GM21515 (cell line): ENCODE data around the gene CCDC38.
"Not testable (repeated sequence)": the region's sequence is repeated elsewhere in the genome, so short reads cannot be mapped to it uniquely, and the experiment has no call there.

Source experiments
- ATAC-seq: cut with Tn5 transposase; IDR thresholded peaks from one replicate; pipeline ENCODE4 v1.9.1; 2021; ENCODE audit not compliant: unreplicated experiment

CCDC38 gene

DNA sequence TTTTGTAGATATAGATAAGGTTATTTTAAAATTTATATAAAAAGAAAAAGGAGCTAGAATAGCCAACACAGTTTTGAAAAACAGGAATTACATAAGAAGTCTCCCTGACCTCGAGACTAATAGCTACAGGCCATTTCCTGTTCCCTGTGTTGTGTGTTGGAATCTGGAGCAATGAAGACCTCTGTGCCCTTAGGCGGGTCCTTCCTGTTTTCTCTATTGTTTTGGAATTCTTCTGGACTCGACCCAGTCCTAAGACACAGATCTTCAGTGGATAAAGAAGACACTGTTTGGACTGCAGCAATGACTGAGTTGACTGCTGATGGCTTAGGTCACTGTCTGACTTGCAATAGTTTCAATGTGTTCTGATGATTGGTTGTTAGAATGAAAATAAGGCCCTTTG lies 57.4 kb downstream of the CCDC38 start:
- no peak for ATAC-seq

DNA sequence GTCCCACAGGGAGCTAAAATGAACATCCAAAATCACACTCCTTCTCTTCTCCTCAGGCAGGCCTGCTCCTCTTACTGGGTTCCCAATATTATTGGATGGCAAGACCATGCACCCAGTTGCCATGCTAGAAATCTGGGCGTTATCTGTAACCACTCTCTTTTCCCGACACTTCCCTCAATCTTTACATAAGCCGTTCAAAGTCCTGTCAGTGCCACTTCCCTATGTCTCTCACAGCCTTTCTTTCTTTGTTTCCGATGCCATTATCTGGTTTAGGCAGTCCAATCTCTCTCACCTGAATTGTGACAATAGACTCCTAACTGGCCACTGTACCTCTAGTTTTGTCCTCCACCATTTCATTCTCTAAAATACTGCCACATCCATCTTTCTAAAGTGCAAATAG lies 59.5 kb downstream of the CCDC38 start:
- ATAC-seq = no peak

- no peak for ATAC-seq
These were observed 60.3 kb downstream of the CCDC38 start for GRCh38 chr12:95882080-95882479.

GRCh38 chr12:95881331-95881955 lies 61.0 kb downstream of the CCDC38 start:
- ATAC-seq = no peak

DNA sequence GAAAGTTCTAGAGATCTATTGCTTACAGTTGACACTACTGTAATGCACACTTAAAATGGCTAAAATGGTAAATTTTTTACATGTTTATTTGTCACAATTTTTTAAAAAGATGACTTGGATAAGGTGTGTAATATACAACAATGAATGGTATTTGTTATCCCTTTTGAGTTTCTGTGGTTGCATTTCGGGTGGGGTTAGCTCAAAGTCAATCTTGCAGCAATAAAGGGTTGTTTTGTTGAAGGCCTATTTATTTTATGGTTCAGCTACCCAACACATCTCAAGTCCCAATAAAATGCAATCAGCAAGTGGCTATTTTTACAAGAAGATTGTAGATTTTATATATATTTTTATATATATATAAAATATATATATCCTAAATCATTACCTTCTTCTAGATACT lies 61.5 kb downstream of the CCDC38 start:
- no peak for ATAC-seq

GRCh38 chr12:95877622-95878021 lies 64.8 kb downstream of the CCDC38 start:
- no peak for ATAC-seq

GRCh38 chr12:95874452-95874851 lies 68.0 kb downstream of the CCDC38 start:
- no peak for ATAC-seq

DNA sequence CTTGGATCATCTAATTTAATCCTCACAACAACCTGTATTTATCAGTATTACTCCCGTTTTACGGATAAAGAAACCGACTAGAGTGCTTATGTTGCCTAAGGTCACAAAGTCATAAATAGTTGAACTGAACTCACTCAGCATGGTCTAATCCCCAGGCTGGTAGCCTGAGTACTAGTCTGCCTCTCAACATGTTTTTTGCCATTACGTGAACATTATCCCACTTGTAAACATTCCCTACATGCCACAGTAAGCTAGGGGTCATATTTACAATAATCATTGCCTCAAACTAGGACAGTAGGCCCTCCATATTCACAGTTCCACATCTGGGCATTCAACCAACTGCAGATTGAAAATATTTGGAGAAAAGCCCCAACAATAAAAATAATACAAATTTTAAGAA lies 71.5 kb downstream of the CCDC38 start:
- ATAC-seq = no peak

DNA sequence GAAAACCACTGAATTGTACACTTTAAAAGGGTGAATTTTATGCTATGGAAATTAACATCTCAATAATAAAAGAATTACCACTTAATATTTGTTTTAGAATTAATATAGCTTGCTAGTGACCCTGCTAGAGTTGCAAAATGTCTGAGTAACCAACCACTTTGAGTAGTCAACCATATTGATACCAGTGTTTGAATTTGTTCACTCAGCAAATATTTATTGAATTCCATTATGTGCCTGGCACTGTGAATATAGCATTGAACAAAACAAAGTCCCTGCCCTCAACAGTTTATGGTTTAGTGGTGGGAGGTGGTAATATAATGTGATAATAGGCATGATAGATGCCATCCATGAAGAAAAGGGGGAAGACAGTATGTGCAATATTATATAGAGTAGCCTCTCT lies 79.1 kb downstream of the CCDC38 start:
- ATAC-seq = no peak

GRCh38 chr12:95862038-95862437 lies 80.4 kb downstream of the CCDC38 start:
- ATAC-seq = no peak

GRCh38 chr12:95859947-95860850 lies 82.2 kb downstream of the CCDC38 start:
- ATAC-seq = no peak

DNA sequence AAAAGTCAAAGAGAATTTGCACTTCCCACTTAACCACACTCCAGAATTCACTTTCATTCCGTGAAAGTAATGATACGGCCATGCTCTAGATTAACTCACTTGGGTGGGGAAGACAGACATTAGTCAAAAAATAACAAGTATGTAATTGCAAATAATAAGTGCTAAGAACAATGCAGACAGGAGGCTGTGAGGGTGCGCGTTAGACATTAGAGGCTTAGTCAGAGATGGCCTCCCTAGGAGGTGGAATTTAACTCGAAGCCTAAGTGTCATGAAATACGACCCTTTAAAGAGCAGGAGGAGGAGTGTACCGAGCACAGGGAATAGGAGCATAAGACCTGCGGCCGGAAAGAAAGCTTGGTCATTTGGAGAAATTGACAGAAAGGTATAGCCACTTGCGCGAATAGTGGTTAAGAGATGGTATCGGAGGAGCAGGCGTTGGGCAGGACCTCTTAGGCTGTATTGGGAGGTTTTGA lies 83.0 kb downstream of the CCDC38 start:
- ATAC-seq = no peak

DNA sequence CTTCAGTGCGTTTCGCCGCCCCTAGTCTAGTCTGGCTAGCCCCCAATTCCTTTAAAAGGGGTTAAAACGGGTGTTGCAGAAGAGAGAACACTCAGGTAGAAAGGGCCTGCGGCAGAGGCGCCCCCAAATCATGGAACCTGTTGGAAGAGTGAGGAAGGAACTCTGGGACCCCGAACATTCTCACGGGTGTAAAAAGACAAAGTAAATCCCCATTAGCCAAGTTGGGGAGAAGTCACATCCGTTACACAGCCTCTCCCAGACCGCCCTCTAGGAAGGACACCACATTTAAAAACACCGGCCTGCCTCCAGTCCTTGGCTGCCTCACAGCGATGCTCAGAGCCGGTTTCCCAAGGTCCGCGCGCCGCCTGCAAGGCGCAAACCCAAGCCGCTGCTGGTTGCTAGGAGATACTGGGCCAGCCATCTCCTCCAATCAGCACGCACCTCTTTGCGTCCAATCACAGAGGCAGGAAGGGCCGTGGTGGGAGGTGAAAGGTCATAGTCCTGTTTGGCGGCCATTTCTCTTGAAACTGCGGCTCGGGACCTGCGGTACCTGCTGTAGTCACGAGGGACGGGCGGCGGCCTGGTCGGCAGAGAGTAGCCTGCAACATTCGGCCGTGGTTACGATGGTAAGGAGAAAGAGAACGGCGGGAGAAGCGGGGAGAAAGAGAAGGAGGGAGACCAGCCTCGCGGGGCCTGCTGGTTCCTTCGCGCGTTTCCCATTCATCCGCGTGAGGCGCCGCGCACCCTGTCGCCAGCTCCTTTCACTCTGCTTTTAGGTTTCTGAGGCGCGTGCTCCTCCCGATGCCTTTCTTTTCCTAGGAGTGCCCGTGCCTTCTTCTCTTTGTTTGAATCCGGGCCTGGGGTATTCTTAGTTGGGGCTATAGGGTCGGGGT lies 83.7 kb downstream of the CCDC38 start, which contains the start of gene SNRPF:
Gene SNRPF, plus strand, starts transcription at position 502 of the 893 bp plus-strand sequence. Its CDS starts 122 bp downstream, at position 624.
- peak; percentile 99 for ATAC-seq

- no peak for ATAC-seq
These were observed 84.6 kb downstream of the CCDC38 start for GRCh38 chr12:95857799-95858198.

- no peak for ATAC-seq
These were observed 85.3 kb downstream of the CCDC38 start for GRCh38 chr12:95857156-95857555.

GRCh38 chr12:95852133-95852532 lies 90.3 kb downstream of the CCDC38 start:
- no peak for ATAC-seq

DNA sequence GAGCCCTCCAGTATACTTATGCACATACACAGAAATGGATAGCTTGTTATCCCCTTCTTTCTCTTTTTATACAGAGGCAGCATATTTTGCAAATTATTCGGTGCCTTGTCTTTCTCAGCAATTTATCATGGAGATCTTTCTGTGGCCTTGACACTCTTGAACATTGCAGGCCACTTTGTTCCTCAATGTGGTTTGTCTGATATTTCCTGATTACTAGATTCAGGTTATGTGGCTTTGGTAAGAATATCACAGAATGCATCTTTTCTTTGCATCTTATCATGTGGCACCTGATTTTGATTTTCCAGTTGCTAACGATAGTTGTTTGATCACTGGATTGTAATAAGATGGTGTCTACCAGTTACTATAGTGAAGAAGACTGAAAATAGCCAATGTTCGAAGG lies 90.8 kb downstream of the CCDC38 start:
- no peak for ATAC-seq

- no peak for ATAC-seq
These were observed 93.6 kb downstream of the CCDC38 start for GRCh38 chr12:95848575-95849388.

DNA sequence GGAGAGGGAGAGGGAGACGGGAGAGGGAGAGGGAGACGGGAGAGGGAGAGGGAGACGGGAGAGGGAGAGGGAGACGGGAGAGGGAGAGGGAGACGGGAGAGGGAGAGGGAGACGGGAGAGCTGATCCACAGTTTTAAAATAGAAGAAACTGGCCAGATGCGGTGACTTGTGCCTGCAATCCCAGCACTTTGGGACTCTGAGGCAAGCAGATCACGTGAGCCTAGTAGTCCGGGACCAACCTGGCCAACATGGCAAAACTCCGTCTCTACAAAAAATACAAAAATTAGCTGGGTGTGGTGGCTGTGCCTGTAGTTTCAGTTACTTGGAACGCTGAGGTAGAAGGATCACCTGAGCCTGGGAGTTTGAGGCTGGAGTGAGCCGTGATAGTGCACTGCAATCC lies 100.0 kb downstream of the CCDC38 start:
- not testable (repeated sequence) for ATAC-seq

DNA sequence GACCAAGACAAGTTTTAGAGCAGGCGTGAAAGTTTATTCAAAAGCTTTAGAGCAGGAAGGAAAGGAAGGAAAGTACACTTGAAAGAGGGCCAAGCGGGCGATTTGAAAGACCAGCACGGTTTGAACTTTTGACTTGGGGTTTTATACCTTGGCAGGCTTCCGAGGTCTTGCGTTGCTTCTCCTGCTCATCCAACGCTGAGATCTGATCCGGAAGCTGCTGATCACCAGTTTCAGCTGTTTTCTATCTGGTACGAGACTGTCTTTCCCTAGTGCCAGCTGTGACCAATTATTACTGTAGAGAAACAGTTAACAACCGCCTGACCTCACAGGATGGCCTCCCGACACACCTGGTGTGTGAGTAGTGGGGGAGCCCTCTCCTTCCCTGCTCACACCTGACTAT lies 104.3 kb downstream of the CCDC38 start:
- no peak for ATAC-seq
